Activated CD8-positive, alpha-beta T cell treated with anti-CD3 and anti-CD28 coated beads for 36 hours (primary cell): ENCODE data around the gene AGRN. TPM values are rescaled to one million over a fixed set of nuclear protein-coding genes. Genes with fewer than 3 reads are reported as not detected.

Source experiments
- ATAC-seq: fragments of 200-7000 bp; cut with Tn5 transposase; one replicate; pipeline ENCODE4 v1.10.0; 2021; ENCODE audit warnings: mild to moderate bottlenecking, moderate library complexity
- CTCF ChIA-PET: fragments of 350-600 bp; sonication (Branson Sonifier 250); formaldehyde crosslinking; loops from one replicate; lab custom pipeline; 2021; ENCODE audit warnings: antibody characterized with exemption; lab: Charles Lee
- POLR2A ChIA-PET: fragments of 350-600 bp; sonication (Branson Sonifier 250); formaldehyde crosslinking; loops from one replicate; lab custom pipeline; 2021; ENCODE audit warnings: antibody characterized with exemption; lab: Charles Lee
- DNase-seq: peaks from one replicate; pipeline ENCODE4 v3.0.0-alpha.2; 2020
- H3K27ac Mint-ChIP-seq: one replicate; pipeline ENCODE4 v1.8.0; 2021; ENCODE audit warnings: mild to moderate bottlenecking, mixed read lengths
- H3K27me3 Mint-ChIP-seq: one replicate; pipeline ENCODE4 v1.8.0; 2021; ENCODE audit warnings: mixed read lengths
- H3K36me3 Mint-ChIP-seq: one replicate; pipeline ENCODE4 v1.8.0; 2021; ENCODE audit warnings: low read depth, mixed read lengths
- H3K4me1 Mint-ChIP-seq: one replicate; pipeline ENCODE4 v1.8.0; 2021; ENCODE audit warnings: low read depth, mixed read lengths
- H3K4me3 Mint-ChIP-seq: one replicate; pipeline ENCODE4 v1.8.0; 2021; ENCODE audit warnings: mild to moderate bottlenecking, moderate library complexity, mixed read lengths
- H3K9me3 Mint-ChIP-seq: one replicate; pipeline ENCODE4 v1.8.0; 2021; ENCODE audit warnings: mixed read lengths
- intact Hi-C: fragments of 100-400 bp; cut with micrococcal nuclease; formaldehyde crosslinking; loops from one replicate; pipeline ENCODE4 v1.10.0; 2022
- total RNA-seq, 2 experiments: library from RNA; stranded (reverse); gene quantifications; one replicate each; pipeline ENCODE4 v1.2.3, GENCODE V29; 2021
- TF ChIP-seq, protein P1 (sequence below): fragments of 200-600 bp; IDR thresholded peaks from one replicate; pipeline ENCODE4 v1.8.0; 2022; ENCODE audit warnings: antibody characterized with exemption, mild to moderate bottlenecking

Gene AGRN
- total RNA-seq, 2 experiments from 2014 or later = 64.9 to 68.0 TPM

DNA sequence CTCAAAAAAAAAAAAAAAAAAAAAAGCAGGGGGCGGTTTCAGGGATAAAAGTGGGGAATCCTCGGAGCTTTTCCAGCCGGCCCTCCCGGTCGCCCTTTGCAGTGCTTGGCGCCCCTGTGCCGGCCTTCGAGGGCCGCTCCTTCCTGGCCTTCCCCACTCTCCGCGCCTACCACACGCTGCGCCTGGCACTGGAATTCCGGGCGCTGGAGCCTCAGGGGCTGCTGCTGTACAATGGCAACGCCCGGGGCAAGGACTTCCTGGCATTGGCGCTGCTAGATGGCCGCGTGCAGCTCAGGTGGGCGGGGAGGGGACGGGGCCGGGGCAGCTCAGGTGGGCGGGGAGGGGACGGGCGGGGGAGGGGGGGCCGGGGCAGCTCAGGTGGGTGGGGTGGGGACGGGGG is 28.8 kb downstream of the AGRN start:
- no peaks in the 10 kb centered on the region for H3K27me3 Mint-ChIP-seq
- H3K4me3 Mint-ChIP-seq = no peak overlapping the region
- DNase-seq = no peak

DNA sequence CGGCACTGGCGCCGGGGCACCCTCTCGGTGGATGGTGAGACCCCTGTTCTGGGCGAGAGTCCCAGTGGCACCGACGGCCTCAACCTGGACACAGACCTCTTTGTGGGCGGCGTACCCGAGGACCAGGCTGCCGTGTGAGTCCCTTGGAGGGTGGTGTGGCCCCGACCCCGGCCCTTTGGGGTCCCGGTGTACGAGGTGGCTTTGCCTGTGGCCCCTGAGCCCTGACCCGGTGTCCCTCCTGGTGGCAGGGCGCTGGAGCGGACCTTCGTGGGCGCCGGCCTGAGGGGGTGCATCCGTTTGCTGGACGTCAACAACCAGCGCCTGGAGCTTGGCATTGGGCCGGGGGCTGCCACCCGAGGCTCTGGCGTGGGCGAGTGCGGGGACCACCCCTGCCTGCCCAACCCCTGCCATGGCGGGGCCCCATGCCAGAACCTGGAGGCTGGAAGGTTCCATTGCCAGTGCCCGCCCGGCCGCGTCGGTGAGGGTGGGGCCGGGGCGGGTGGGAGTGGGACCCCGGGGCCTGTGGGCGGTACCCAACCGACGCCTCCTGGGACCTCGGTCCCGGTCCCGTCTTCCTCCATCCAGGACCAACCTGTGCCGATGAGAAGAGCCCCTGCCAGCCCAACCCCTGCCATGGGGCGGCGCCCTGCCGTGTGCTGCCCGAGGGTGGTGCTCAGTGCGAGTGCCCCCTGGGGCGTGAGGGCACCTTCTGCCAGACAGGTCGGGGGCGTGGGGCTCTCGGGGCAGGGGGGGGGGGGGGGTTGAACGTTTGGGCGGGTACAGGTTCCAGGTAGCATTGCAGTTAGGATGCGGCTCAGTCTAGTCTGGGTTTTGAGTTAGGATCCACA is 29.6 kb downstream of the AGRN start:
- intact Hi-C loops = no loop called here
- Mint-ChIP-seq H3K27me3 (no peaks in the 10 kb centered on the region), H3K27ac (no peak overlapping the region), H3K4me1 (no peaks in the 10 kb centered on the region), H3K36me3 (peaks cover 4% of the 10 kb centered on the region), H3K4me3 (no peak overlapping the region), H3K9me3 (no peaks in the 10 kb centered on the region)
- ChIA-PET POLR2A (no interaction called here), CTCF (interaction anchor here (1.1 kb wide), 1 partner anchor 10 kb away, joined by 3 read pairs; no protein-coding TSS in a partner anchor)
- ATAC-seq = no peak
- TF ChIP-seq, protein P1, sequence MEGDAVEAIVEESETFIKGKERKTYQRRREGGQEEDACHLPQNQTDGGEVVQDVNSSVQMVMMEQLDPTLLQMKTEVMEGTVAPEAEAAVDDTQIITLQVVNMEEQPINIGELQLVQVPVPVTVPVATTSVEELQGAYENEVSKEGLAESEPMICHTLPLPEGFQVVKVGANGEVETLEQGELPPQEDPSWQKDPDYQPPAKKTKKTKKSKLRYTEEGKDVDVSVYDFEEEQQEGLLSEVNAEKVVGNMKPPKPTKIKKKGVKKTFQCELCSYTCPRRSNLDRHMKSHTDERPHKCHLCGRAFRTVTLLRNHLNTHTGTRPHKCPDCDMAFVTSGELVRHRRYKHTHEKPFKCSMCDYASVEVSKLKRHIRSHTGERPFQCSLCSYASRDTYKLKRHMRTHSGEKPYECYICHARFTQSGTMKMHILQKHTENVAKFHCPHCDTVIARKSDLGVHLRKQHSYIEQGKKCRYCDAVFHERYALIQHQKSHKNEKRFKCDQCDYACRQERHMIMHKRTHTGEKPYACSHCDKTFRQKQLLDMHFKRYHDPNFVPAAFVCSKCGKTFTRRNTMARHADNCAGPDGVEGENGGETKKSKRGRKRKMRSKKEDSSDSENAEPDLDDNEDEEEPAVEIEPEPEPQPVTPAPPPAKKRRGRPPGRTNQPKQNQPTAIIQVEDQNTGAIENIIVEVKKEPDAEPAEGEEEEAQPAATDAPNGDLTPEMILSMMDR = no peak
- DNase-seq = no peak

More for the DNA sequence above, 28.8 kb downstream of the AGRN start:
- Mint-ChIP-seq H3K9me3 (no peaks in the 10 kb centered on the region), H3K36me3 (peaks cover 4% of the 10 kb centered on the region), H3K4me1 (no peaks in the 10 kb centered on the region), H3K27ac (no peak overlapping the region)
- TF ChIP-seq, protein P1 = no peak
- CTCF ChIA-PET = interaction anchor here (1.1 kb wide), 1 partner anchor 10 kb away, joined by 3 read pairs; no protein-coding TSS in a partner anchor
- POLR2A ChIA-PET = no interaction called here
- intact Hi-C loops = no loop called here
- no peak for ATAC-seq

DNA sequence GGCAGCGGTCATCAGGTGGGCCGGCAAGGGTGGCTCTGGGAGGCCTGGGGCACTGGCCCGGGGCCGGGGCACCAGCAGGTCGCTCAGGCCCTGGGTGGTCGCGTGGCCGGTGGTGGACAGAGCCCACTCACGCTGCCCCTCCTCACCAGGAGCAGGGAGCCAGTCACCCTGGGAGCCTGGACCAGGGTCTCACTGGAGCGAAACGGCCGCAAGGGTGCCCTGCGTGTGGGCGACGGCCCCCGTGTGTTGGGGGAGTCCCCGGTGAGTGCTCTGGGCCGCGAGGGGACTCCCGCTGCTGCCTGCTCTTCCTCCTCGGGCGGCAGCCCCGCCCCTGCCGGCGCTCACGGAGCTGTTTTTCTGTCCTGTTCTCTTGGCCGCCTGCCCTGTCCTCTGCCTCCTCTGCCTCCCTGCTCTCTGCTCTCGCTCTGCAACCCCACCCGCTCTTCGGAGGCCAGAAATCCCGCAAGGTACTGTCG is 30.7 kb downstream of the AGRN start:
- H3K27ac Mint-ChIP-seq = no peak overlapping the region
- H3K4me3 Mint-ChIP-seq = no peak overlapping the region
- ATAC-seq (no peak), DNase-seq (no peak)
- no peaks in the 10 kb centered on the region for H3K4me1 Mint-ChIP-seq
- POLR2A ChIA-PET = no interaction called here
- H3K27me3 Mint-ChIP-seq = no peaks in the 10 kb centered on the region
- CTCF ChIA-PET = no interaction called here
- intact Hi-C loops = no loop called here
- H3K9me3 Mint-ChIP-seq = no peaks in the 10 kb centered on the region
- peaks cover 1% of the 10 kb centered on the region for H3K36me3 Mint-ChIP-seq
- TF ChIP-seq, protein P1 = no peak

DNA sequence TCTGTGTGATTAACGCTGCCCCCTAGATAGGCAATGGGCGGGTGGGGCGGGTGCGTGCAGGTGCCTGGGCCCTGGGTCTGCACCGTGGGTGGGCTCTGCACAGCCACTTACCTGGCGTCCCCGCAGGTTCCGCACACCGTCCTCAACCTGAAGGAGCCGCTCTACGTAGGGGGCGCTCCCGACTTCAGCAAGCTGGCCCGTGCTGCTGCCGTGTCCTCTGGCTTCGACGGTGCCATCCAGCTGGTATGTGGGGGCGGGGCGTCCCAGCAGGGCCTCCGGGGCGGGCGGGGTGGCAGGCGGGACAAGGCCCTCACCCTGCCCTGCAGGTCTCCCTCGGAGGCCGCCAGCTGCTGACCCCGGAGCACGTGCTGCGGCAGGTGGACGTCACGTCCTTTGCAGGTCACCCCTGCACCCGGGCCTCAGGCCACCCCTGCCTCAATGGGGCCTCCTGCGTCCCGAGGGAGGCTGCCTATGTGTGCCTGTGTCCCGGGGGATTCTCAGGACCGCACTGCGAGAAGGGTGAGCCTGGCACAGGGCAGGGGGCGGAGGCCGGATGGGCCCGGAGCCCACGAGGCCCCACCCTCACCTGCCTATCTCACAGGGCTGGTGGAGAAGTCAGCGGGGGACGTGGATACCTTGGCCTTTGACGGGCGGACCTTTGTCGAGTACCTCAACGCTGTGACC is 31.3 kb downstream of the AGRN start:
- no peak overlapping the region for H3K4me3 Mint-ChIP-seq
- ATAC-seq (no peak), DNase-seq (no peak)
- ChIA-PET CTCF (no interaction called here), POLR2A (no interaction called here)
- H3K36me3 Mint-ChIP-seq = peaks cover 1% of the 10 kb centered on the region
- H3K9me3 Mint-ChIP-seq = no peaks in the 10 kb centered on the region
- TF ChIP-seq, protein P1 = no peak
- H3K4me1 Mint-ChIP-seq = no peaks in the 10 kb centered on the region
- no peaks in the 10 kb centered on the region for H3K27me3 Mint-ChIP-seq
- intact Hi-C loops = no loop called here
- H3K27ac Mint-ChIP-seq = no peak overlapping the region
